Astrocyte (in vitro differentiated cells and primary cell): ENCODE results near the gene STK40. TPM values are rescaled to one million over a fixed set of nuclear protein-coding genes. Genes with fewer than 3 reads are reported as not detected.

Experiments used
- DNase-seq: peaks from one replicate; pipeline ENCODE4 v3.0.0-alpha.2; 2010; ENCODE audit warnings: low read depth
- FAIRE-seq: peaks from 2 replicates; lab custom pipeline; 2011; peaks lifted over from hg19 to GRCh38; lab: Jason Lieb, UNC
- H2AFZ ChIP-seq: 2 replicates; pipeline ENCODE4 v1.6.0; 2012; ENCODE audit warnings: low read depth, low read length, inconsistent platforms
- H3K27ac ChIP-seq: 2 replicates; pipeline ENCODE4 v1.5.1; 2011; ENCODE audit warnings: low read depth, low read length, inconsistent platforms
- H3K27me3 ChIP-seq: 2 replicates; pipeline ENCODE4 v1.6.0; 2011; ENCODE audit warnings: low read length, inconsistent platforms; ENCODE audit not compliant: insufficient read depth
- H3K36me3 ChIP-seq: 2 replicates; pipeline ENCODE4 v1.5.1; 2011; ENCODE audit warnings: low read length, inconsistent platforms; ENCODE audit not compliant: insufficient read depth
- H3K4me1 ChIP-seq: 2 replicates; pipeline ENCODE4 v1.5.1; 2011; ENCODE audit warnings: low read length, inconsistent platforms; ENCODE audit not compliant: insufficient read depth
- H3K4me2 ChIP-seq: 2 replicates; pipeline ENCODE4 v1.6.0; 2012; ENCODE audit warnings: low read length, inconsistent platforms
- H3K4me3 ChIP-seq: 2 replicates; pipeline ENCODE4 v1.5.1; 2011; ENCODE audit warnings: low read depth, mild to moderate bottlenecking, low read length, inconsistent platforms; ENCODE audit not compliant: insufficient read depth
- H3K79me2 ChIP-seq: 2 replicates; pipeline ENCODE4 v1.6.0; 2012; ENCODE audit warnings: mild to moderate bottlenecking, low read length, inconsistent platforms; ENCODE audit not compliant: insufficient read depth
- H3K9ac ChIP-seq: 2 replicates; pipeline ENCODE4 v1.6.0; 2012; ENCODE audit warnings: mild to moderate bottlenecking, low read length, inconsistent platforms
- H3K9me3 ChIP-seq: 2 replicates; pipeline ENCODE4 v1.5.1; 2012; ENCODE audit warnings: low read depth, mild to moderate bottlenecking, low read length, inconsistent platforms; ENCODE audit not compliant: insufficient read depth
- H4K20me1 ChIP-seq: 2 replicates; pipeline ENCODE4 v1.6.0; 2012; ENCODE audit warnings: low read length, inconsistent platforms; ENCODE audit not compliant: insufficient read depth
- H3K27ac Mint-ChIP-seq: one replicate; pipeline ENCODE4 v1.8.0; 2021; ENCODE audit warnings: mild to moderate bottlenecking, mixed read lengths; ENCODE audit not compliant: unreplicated experiment
- H3K27me3 Mint-ChIP-seq: one replicate; pipeline ENCODE4 v1.8.0; 2021; ENCODE audit warnings: low read depth, mixed read lengths; ENCODE audit not compliant: unreplicated experiment
- H3K36me3 Mint-ChIP-seq: one replicate; pipeline ENCODE4 v1.8.0; 2021; ENCODE audit warnings: low read depth, mixed read lengths; ENCODE audit not compliant: unreplicated experiment
- H3K4me1 Mint-ChIP-seq: one replicate; pipeline ENCODE4 v1.8.0; 2021; ENCODE audit warnings: low read depth, mixed read lengths; ENCODE audit not compliant: unreplicated experiment
- H3K4me3 Mint-ChIP-seq: one replicate; pipeline ENCODE4 v1.8.0; 2021; ENCODE audit warnings: mild to moderate bottlenecking, moderate library complexity, mixed read lengths; ENCODE audit not compliant: unreplicated experiment
- H3K9me3 Mint-ChIP-seq: one replicate; pipeline ENCODE4 v1.8.0; 2021; ENCODE audit warnings: mild to moderate bottlenecking, mixed read lengths; ENCODE audit not compliant: unreplicated experiment
- EZH2 ChIP-seq: IDR thresholded peaks from 2 replicates; pipeline ENCODE4 v1.6.1; 2012; ENCODE audit warnings: mild to moderate bottlenecking, low read length, inconsistent platforms; ENCODE audit not compliant: insufficient read depth
- total RNA-seq: library from RNA; stranded (reverse); gene quantifications from 2 replicates; pipeline ENCODE4 v1.2.1, GENCODE V29; 2021
- TF ChIP-seq, protein P1 (sequence below): IDR thresholded peaks from 2 replicates; pipeline ENCODE4 v1.5.1; 2011; ENCODE audit warnings: low read depth, mild to moderate bottlenecking, inconsistent platforms, low read length, moderate library complexity; ENCODE audit not compliant: insufficient read depth

The STK40 gene
- total RNA-seq, 1 donor from 2014 or later, result 71.1 TPM

DNA sequence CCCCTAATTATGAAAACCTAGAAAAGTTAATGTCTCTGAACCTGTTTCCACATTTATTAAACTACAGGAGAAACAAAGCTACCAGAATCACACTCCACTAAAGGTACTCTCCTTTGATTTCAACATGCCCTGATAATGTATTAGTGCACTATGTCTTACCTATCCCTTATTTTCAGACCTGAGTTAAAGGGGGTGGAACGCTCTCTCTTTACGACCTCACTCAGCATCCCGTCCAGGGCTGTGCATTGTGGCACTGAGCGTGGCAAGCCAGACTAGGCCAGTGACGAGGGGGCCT, 11.3 kb upstream of the STK40 start:
- H4K20me1 ChIP-seq, result peaks cover 5% of the 10 kb centered on the region
- Mint-ChIP-seq H3K27me3 (no peaks in the 10 kb centered on the region), H3K9me3 (no peaks in the 10 kb centered on the region), H3K36me3 (peaks cover 10% of the 10 kb centered on the region), H3K4me3 (peak overlapping the region; percentile 97), H3K4me1 (peaks cover 16% of the 10 kb centered on the region), H3K27ac (peak overlapping the region; percentile 73)
- TF ChIP-seq, protein P1, sequence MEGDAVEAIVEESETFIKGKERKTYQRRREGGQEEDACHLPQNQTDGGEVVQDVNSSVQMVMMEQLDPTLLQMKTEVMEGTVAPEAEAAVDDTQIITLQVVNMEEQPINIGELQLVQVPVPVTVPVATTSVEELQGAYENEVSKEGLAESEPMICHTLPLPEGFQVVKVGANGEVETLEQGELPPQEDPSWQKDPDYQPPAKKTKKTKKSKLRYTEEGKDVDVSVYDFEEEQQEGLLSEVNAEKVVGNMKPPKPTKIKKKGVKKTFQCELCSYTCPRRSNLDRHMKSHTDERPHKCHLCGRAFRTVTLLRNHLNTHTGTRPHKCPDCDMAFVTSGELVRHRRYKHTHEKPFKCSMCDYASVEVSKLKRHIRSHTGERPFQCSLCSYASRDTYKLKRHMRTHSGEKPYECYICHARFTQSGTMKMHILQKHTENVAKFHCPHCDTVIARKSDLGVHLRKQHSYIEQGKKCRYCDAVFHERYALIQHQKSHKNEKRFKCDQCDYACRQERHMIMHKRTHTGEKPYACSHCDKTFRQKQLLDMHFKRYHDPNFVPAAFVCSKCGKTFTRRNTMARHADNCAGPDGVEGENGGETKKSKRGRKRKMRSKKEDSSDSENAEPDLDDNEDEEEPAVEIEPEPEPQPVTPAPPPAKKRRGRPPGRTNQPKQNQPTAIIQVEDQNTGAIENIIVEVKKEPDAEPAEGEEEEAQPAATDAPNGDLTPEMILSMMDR, result no peak
- no peak for TF ChIP-seq EZH2
- no peaks in the 10 kb centered on the region for H3K9me3 ChIP-seq
- no peaks in the 10 kb centered on the region for H3K27me3 ChIP-seq
- peak overlapping the region; percentile 91 for H3K4me3 ChIP-seq
- FAIRE-seq, result no peak
- peaks cover 30% of the 10 kb centered on the region for H3K79me2 ChIP-seq
- H3K4me2 ChIP-seq, result peak overlapping the region; percentile 88
- H3K9ac ChIP-seq, result peak overlapping the region; percentile 95
- peak overlapping the region; percentile 92 for H3K27ac ChIP-seq
- H2AFZ ChIP-seq, result peak overlapping the region; percentile 89
- H3K36me3 ChIP-seq, result peaks cover 9% of the 10 kb centered on the region
- no peak for DNase-seq
- peaks cover 10% of the 10 kb centered on the region for H3K4me1 ChIP-seq

DNA sequence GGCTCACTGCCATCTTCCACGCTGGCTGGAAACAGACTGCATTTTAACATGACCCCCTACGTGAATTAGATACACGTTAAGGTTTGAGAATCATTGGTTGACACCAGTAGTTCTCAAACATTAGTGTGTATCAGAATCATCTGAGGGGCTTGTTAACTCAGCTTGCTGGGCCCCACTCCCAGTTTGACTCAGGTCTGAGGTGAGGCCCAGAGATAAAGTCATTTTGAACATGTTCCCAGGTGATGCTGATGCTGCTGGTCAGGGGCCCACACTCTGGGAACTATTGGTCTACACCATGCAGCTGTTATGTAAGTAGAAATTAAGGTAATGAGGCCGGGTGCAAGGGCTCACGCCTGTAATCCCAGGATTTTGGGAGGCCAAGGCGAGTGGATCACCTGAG, 10.6 kb upstream of the STK40 start:
- H3K4me2 ChIP-seq, result peak overlapping the region; percentile 88
- H3K4me3 Mint-ChIP-seq, result peak overlapping the region; percentile 97

DNA sequence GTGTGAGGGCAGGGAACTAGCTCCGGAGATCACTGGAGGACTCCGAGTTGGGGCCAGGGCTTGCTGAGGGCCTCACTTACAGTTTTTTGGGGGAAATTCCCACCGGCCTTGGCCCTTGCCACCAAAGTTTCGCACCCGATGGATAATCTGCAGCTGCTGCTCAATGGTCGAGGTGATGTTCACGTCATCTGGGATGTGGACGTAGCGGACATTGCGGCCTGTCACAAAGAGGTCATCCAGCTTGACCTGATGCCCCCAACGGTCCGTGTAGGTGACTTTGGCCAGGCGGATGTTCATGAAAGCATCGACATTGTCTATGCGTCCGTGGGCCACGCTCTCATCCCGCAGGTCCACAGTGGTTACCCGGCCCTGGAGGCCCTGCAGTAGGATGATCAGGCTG, 8.0 kb upstream of the STK40 start:
- FAIRE-seq (no peak), DNase-seq (no peak)
- Histone ChIP-seq H3K4me3 (no peak overlapping the region), H3K4me1 (peaks cover 8% of the 10 kb centered on the region), H3K79me2 (peaks cover 30% of the 10 kb centered on the region), H3K36me3 (peaks cover 17% of the 10 kb centered on the region), H3K27me3 (no peaks in the 10 kb centered on the region), H3K9me3 (no peaks in the 10 kb centered on the region), H4K20me1 (peaks cover 5% of the 10 kb centered on the region), H2AFZ (no peak overlapping the region), H3K9ac (no peak overlapping the region), H3K4me2 (no peak overlapping the region), H3K27ac (no peak overlapping the region)
- Mint-ChIP-seq H3K27ac (no peak overlapping the region), H3K4me1 (peaks cover 25% of the 10 kb centered on the region), H3K27me3 (no peaks in the 10 kb centered on the region), H3K4me3 (no peak overlapping the region), H3K9me3 (no peaks in the 10 kb centered on the region), H3K36me3 (peaks cover 26% of the 10 kb centered on the region)
- TF ChIP-seq EZH2, result no peak
- TF ChIP-seq, protein P1, result no peak

More for the DNA sequence above, 10.6 kb upstream of the STK40 start:
- Mint-ChIP-seq H3K27me3 (no peaks in the 10 kb centered on the region), H3K27ac (peak overlapping the region; percentile 77), H3K36me3 (peaks cover 12% of the 10 kb centered on the region), H3K9me3 (no peaks in the 10 kb centered on the region), H3K4me1 (peaks cover 16% of the 10 kb centered on the region)
- no peak for DNase-seq
- no peaks in the 10 kb centered on the region for H3K9me3 ChIP-seq
- no peak for FAIRE-seq
- H3K27me3 ChIP-seq, result no peaks in the 10 kb centered on the region
- H4K20me1 ChIP-seq, result peaks cover 5% of the 10 kb centered on the region
- TF ChIP-seq, protein P1, result no peak
- TF ChIP-seq EZH2, result no peak
- H3K36me3 ChIP-seq, result peaks cover 13% of the 10 kb centered on the region
- no peak overlapping the region for H3K4me3 ChIP-seq
- H2AFZ ChIP-seq, result no peak overlapping the region
- peaks cover 30% of the 10 kb centered on the region for H3K79me2 ChIP-seq
- H3K4me1 ChIP-seq, result peaks cover 10% of the 10 kb centered on the region
- H3K9ac ChIP-seq, result peak overlapping the region; percentile 95
- no peak overlapping the region for H3K27ac ChIP-seq
